HL-60 (cell line): ENCODE results near the gene WDR93.

ENCODE experiments used
- CTCF ChIP-seq: IDR thresholded peaks from one replicate; pipeline ENCODE4 v1.5.1; 2011; ENCODE audit warnings: low read length, control low read depth, inconsistent platforms; ENCODE audit not compliant: insufficient read depth
- GABPA ChIP-seq: IDR thresholded peaks from 2 replicates; pipeline ENCODE4 v1.6.1; 2012; ENCODE audit warnings: low read depth

- no peak for TF ChIP-seq CTCF
- TF ChIP-seq GABPA, result no peak
Observed at GRCh38 chr15:89723031-89723430, 32.4 kb downstream of the WDR93 start.
